ENCODE results near the gene TMEM131. TPM values are rescaled to one million over a fixed set of nuclear protein-coding genes. Genes with fewer than 3 reads are reported as not detected.

The TMEM131 gene
- total RNA-seq, 4 donors from 2014 or later = 32.8 to 54.8 (median 41.2) TPM

- H3K4me3 ChIP-seq (ENCODE audit: low read depth, poor library complexity, severe bottlenecking) = no peak overlapping the region
- no peak for TF ChIP-seq POLR2A (IDR thresholded peaks at IDR 0.05)
- TF ChIP-seq CTCF (IDR thresholded peaks at IDR 0.05) = no peak
- 70 to 73% methylated on average over 4 of the region's 4 CpGs for WGBS, 2 donors
- DNase-seq (ENCODE audit: low spot score in 2 of 2) = no peak
- intact Hi-C loops (cut with DNase I; ENCODE audit: low total_unique reads) = no loop called here
These were observed 225.3 kb downstream of the TMEM131 start for GRCh38 chr2:97770445-97770844.

- 66 to 75% methylated on average over 3 of the region's 3 CpGs for WGBS, 2 donors
- DNase-seq (ENCODE audit: low spot score in 2 of 2) = no peak
- H3K4me3 ChIP-seq (ENCODE audit: low read depth, poor library complexity, severe bottlenecking) = no peak overlapping the region
- intact Hi-C loops (cut with DNase I; ENCODE audit: low total_unique reads) = no loop called here
- TF ChIP-seq POLR2A (IDR thresholded peaks at IDR 0.05) (no peak), CTCF (IDR thresholded peaks at IDR 0.05) (no peak)
These were observed 226.0 kb downstream of the TMEM131 start for GRCh38 chr2:97769711-97770110.

GRCh38 chr2:97769308-97769707 is 226.4 kb downstream of the TMEM131 start:
- no peak for TF ChIP-seq CTCF (IDR thresholded peaks at IDR 0.05)
- TF ChIP-seq POLR2A (IDR thresholded peaks at IDR 0.05) = no peak
- 91 to 94% methylated on average over 3 of the region's 3 CpGs for WGBS, 2 donors
- no peak overlapping the region for H3K4me3 ChIP-seq (ENCODE audit: low read depth, poor library complexity, severe bottlenecking)
- intact Hi-C loops (cut with DNase I; ENCODE audit: low total_unique reads) = no loop called here
- DNase-seq (ENCODE audit: low spot score in 2 of 2) = no peak

GRCh38 chr2:97766567-97766966 is 229.2 kb downstream of the TMEM131 start:
- intact Hi-C loops (cut with DNase I; ENCODE audit: low total_unique reads) = no loop called here
- TF ChIP-seq CTCF (IDR thresholded peaks at IDR 0.05) = no peak
- no peak for TF ChIP-seq POLR2A (IDR thresholded peaks at IDR 0.05)
- WGBS, 2 donors = 87 to 89% methylated on average over 5 of the region's 5 CpGs
- no peak overlapping the region for H3K4me3 ChIP-seq (ENCODE audit: low read depth, poor library complexity, severe bottlenecking)
- DNase-seq (ENCODE audit: low spot score in 2 of 2) = no peak

GRCh38 chr2:97765933-97766332 is 229.8 kb downstream of the TMEM131 start:
- TF ChIP-seq CTCF (IDR thresholded peaks at IDR 0.05) = no peak
- TF ChIP-seq POLR2A (IDR thresholded peaks at IDR 0.05) = no peak
- no peak for DNase-seq (ENCODE audit: low spot score in 2 of 2)
- H3K4me3 ChIP-seq (ENCODE audit: low read depth, poor library complexity, severe bottlenecking) = no peak overlapping the region
- WGBS, 2 donors = 86% methylated on average over 4 of the region's 4 CpGs
- intact Hi-C loops (cut with DNase I; ENCODE audit: low total_unique reads) = no loop called here

- H3K4me3 ChIP-seq (ENCODE audit: low read depth, poor library complexity, severe bottlenecking) = no peak overlapping the region
- intact Hi-C loops (cut with DNase I; ENCODE audit: low total_unique reads) = no loop called here
- TF ChIP-seq CTCF (IDR thresholded peaks at IDR 0.05) (no peak), POLR2A (IDR thresholded peaks at IDR 0.05) (no peak)
- WGBS, 2 donors = 89 to 93% methylated on average over 11 of the region's 11 CpGs
- DNase-seq (ENCODE audit: low spot score in 2 of 2) = no peak
These were observed 231.0 kb downstream of the TMEM131 start for GRCh38 chr2:97764559-97765263.

All from lower leg skin (tissue), 4 donors.